ENCODE data around the gene FAM163A. TPM values are rescaled to one million over a fixed set of nuclear protein-coding genes. Genes with fewer than 3 reads are reported as not detected.
"Not testable (repeated sequence)": the region's sequence is repeated elsewhere in the genome, so short reads cannot be mapped to it uniquely, and the experiment has no call there.

Gene FAM163A
- total RNA-seq, 1 experiment from 2014 or later: 0.05 TPM

DNA sequence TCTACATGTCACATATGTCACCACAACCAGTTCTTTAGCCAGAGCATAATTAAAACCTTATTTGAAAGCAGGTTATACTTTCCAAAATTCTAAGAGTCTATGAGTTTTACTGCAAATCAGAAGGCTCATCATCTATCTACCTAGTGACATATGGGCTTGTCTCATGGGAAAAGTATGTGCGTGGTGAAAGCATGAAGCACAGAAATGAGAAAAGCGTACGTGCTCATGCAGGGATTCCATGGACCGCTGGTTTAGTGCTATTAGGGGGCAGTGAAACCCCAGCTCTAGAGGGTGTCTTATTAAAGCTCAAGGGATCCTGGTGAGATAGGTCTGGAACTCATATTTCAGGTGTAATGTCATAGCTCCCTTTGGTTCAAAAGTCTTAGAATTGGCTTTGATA lies 50.2 kb downstream of the FAM163A start:
- no peak for DNase-seq (ENCODE audit: low read depth)

DNA sequence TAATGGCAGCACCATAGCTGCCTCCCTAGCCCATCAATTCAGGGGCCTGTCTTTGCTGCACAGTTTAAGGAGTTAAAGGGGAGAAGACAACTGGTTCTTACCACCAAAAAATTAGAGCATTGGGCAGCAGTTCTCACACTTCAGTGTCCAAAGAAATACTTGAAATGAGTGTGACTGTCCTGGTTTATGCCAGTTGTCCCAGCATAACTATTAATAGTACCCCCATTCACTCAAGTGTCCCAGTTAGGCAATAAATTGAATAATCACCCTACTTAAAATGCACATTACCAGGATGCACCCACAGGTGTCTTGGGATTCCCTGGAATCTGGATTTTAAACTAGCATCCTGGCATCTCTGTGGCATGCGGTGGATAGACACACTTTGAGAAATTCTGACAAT lies 51.1 kb downstream of the FAM163A start:
- DNase-seq (ENCODE audit: low read depth): no peak

GRCh38 chr1:179794669-179795068 lies 51.6 kb downstream of the FAM163A start:
- DNase-seq (ENCODE audit: low read depth): no peak

- no peak for DNase-seq (ENCODE audit: low read depth)
These were observed 55.2 kb downstream of the FAM163A start for GRCh38 chr1:179798213-179798863.

- no peak for DNase-seq (ENCODE audit: low read depth)
These were observed 55.9 kb downstream of the FAM163A start for GRCh38 chr1:179798864-179799516.

DNA sequence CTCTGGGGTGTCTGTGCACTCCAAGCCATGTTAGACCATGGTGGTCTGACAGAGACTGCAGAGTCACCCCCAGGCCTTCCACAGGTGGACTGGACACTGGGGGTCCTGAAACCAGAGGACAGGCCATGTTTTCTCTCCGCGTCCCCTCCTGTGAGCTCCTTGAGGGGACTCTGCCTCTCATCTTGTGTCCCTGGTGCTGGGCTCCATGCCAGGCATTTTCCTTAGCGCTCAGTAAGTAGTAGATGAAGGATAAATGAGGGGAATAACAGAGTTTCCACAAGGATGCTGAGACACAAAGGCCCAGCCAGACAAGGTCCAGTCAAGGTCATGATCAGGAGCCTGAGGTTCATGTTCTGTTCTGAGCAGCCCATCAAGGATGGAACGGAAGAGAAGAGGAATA lies 57.4 kb downstream of the FAM163A start:
- no peak for DNase-seq (ENCODE audit: low read depth)

GRCh38 chr1:179803104-179803503 lies 60.0 kb downstream of the FAM163A start:
- DNase-seq (ENCODE audit: low read depth): no peak

DNA sequence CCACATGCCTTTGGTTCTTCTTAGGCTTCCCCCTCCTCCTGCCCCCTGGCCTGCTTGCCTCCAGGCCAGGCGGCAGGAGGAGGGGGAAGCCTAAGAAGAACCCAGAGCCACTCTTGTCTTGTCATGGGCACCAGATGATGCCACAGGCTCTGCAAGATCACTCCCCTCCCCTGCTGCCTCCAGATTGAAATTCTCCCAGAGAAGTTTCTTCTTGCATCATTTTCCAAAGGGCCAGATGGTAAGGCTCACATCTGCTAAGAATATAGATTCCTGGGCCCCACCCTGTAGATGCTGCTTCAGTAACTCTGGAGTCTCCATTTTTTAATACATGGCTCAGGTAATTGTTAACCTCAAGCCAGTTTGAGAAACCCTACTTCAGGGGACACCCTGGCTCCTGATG lies 60.8 kb downstream of the FAM163A start:
- no peak for DNase-seq (ENCODE audit: low read depth)

- DNase-seq (ENCODE audit: low read depth): not testable (repeated sequence)
These were observed 61.3 kb downstream of the FAM163A start for GRCh38 chr1:179804417-179804816.

- no peak for DNase-seq (ENCODE audit: low read depth)
These were observed 62.5 kb downstream of the FAM163A start for GRCh38 chr1:179805291-179806195.

- DNase-seq (ENCODE audit: low read depth): no peak
These were observed 63.2 kb downstream of the FAM163A start for GRCh38 chr1:179806333-179806732.

DNA sequence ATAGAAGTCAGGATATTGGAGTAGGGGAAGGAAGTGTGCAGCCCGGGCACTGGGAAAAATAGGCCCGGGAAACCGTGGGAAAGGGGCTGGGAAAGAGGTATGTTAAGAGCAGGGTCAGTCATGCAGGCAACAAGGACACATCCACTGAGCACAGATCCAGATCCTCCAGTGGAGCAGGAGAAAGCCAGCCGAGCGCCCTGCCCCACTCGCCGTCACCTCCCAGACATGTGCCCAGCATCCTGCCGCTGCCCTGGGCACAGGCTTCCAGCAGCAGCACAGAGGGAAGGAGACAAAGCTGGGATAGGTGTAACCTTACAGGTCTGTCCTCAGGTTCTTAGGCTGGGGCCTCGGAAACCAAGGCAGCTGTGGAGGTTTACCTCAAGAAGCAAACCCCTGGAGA lies 64.2 kb downstream of the FAM163A start:
- no peak for DNase-seq (ENCODE audit: low read depth)

DNA sequence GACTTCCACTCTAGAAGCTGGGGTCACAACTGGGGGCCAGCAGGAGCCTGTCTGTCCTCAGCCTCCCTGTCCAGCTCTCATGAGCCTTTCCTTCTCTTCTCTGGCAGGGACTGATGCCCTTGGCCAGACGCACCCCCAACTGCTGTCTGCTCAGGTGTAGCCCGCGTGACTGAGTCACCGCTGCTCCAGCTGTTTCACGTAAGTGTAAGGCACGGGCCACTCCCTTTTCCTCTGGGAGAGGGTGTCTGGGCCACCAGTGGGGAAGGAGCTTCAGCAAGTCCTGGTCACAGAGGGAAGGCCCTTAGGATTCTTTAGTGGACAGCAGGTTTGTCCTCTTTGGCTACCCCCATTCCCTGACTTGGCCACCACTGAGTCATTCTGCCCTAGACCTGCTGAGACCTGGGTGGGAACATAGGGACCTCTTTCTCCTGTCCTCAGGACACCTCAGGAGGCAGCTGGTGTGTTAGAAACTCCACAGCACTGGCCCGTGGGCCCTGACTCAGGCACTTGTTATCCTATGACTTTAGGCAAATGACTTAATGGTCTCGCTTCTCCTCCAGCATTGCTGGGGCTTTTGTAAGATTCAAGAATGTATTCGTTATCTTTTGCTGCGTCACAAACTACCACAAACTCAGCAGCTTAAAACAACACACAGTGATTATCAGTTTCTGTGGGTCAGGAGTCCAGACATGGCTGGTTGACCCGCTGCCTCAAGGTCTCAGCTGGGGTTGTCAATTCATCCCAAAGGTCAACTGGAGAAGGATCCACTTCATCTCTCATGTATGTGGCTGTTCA lies 64.8 kb downstream of the FAM163A start:
- peak; percentile 66 for DNase-seq (ENCODE audit: low read depth)

DNA sequence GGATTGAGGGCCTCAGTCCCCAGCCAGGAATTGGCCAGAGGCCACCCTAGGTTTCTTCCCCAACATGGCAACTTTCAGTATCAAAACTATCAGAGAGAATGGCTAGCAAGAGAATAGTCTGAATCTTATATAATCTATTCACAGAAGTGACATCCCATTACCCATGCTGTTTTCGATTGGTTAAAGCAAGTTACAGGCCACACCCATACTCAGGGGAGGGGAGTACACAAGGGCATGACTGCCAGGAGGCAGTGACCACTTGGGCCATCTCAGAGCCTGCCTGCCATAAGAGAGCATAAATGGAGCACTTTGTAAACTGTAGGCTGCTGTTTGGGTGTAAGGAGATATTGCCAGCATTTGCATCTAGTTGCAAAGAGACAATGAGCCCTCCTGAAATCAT lies 65.4 kb downstream of the FAM163A start:
- peak; percentile 15 for DNase-seq (ENCODE audit: low read depth)

DNA sequence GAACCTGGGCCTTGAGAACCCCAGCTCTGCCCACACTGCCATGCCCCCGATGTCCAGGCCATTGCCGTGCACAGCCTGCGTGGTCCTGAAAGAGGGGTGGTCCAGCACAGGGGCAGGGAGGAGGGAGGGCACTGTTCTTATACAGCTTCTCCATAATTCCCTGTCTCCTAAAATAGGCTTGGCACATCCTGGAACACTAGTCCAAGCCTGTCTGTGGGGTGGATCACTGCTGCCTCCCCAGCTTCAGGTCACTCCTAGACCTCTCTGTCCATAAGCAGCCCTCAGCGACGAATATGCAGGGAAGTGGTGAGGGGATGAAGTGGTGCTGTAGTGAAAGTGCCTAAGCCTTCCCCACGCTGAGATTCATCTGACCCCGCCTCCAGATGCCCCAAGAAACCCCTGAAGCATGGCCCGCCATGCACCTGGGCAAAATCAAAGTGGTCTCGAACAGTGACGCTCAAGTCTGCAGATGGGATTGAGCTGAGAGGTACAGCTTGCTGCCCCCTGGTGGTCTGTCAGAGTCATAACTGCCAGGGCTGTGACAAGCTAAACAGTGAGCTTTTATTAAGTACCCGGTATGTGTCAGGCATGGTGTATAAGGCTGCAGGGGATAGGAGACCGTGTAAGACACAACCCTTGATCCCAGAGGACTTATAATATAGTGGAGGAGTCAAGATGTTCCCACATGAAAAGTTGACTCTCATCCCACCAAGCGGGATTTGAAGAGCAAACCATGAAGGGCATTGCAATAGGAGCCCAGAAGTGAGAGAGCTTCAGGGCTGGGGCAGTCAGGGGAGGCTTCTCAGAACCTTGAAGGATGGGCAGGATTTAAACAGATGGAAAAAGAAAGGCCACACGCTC lies 66.6 kb downstream of the FAM163A start:
- DNase-seq (ENCODE audit: low read depth): peak; percentile 63

GRCh38 chr1:179810367-179810715 lies 67.2 kb downstream of the FAM163A start:
- DNase-seq (ENCODE audit: low read depth): no peak

DNA sequence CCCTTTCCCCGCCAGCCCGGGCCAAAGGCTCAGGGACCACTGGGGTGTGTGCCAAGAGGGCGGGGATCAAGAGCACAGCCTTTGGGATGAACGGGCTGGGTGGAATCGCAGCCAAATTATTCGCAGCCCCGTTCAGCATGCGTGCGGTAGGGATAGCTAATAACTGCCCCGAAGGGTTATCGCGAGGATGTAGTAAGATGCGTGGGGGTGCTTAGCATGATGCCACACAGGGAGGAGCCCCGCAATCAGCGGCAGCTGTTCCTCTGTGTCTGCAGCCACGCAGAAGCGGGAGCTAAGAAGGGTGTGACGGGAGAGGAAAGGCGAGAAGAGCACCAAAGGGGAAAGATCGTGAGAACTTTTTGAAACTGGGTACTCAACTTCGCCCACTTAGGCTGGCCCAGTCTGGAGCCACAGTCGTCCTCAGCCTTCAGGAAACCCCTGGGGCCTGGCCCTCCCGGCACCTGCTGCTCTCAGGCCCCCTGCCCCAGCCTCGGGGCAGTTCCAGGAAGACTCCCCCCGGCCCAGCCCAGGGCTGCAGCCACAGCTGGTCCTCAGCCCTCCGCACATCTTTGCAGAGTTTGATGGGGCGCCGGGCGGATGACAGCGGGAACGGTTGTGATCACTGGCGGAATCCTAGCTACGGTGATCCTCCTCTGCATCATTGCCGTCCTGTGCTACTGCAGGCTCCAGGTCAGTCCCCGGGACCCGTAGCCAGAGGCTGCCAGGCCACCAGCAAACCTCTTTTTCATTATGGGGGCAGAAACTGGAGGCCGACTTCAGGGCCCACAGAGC lies 69.6 kb downstream of the FAM163A start:
- DNase-seq (ENCODE audit: low read depth): no peak

DNA sequence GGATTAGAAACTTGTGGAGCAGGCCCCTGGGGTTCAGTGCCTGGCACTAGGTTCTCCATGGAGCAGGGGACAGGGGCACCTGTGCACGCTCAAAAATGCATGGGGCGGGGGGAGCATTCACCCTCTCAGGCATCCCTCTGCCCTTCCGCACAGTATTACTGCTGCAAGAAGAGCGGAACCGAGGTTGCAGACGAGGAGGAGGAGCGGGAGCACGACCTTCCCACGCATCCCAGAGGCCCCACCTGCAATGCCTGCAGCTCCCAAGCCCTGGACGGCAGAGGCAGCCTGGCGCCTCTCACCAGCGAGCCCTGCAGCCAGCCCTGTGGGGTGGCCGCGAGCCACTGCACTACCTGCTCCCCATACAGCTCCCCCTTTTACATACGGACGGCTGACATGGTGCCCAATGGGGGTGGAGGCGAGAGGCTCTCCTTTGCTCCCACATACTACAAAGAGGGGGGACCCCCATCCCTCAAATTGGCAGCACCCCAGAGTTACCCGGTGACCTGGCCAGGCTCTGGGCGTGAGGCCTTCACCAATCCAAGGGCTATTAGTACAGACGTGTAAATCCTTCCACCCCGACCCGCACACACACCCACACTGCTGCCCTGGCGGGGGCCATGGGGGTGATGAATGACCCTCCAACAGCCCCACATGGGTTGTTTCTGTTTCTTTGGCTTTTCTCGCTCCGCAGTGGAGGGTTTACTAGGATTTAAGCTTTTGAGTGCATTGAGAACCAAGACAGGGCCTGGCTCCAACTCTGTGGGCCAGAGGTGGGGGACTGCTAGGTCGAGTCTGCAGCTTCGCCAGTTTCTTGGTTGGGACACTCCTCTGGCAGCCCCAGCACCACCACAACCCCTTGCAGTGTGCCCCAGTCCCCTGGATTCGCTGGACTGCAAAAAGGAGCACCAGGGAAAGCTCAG lies 70.8 kb downstream of the FAM163A start:
- DNase-seq (ENCODE audit: low read depth): no peak

DNA sequence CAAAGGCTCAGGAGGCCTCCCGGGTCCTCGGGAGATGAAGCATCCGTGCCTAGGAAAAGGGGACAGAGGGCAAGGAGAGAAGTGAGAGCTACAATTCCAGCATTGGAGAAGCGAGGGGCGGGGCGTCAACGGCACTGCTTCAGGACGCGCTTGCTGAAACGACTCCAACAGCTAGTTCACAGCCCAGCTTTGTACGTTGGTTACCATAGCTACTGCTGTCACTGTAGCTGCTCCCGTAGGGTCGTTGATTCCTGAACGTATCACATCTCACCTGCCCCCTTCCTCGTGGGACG lies 71.4 kb downstream of the FAM163A start:
- no peak for DNase-seq (ENCODE audit: low read depth)
